Activated CD4-positive, alpha-beta T cell treated with anti-CD3 and anti-CD28 coated beads for 36 hours (primary cell): ENCODE results near the gene ANKRD2. TPM values are rescaled to one million over a fixed set of nuclear protein-coding genes. Genes with fewer than 3 reads are reported as not detected.

Source experiments
- ATAC-seq: fragments of 200-7000 bp; cut with Tn5 transposase; one replicate; pipeline ENCODE4 v1.10.0; 2021; ENCODE audit warnings: mild to moderate bottlenecking, moderate library complexity
- CTCF ChIA-PET: fragments of 350-600 bp; sonication (Branson Sonifier 250); formaldehyde crosslinking; loops from one replicate; lab custom pipeline; 2021; ENCODE audit warnings: antibody characterized with exemption; lab: Charles Lee
- POLR2A ChIA-PET: fragments of 350-600 bp; sonication (Branson Sonifier 250); formaldehyde crosslinking; loops from one replicate; lab custom pipeline; 2021; ENCODE audit warnings: antibody characterized with exemption, inconsistent platforms; lab: Charles Lee
- DNase-seq: peaks from one replicate; pipeline ENCODE4 v3.0.0-alpha.2; 2020
- H3K27ac Mint-ChIP-seq: one replicate; pipeline ENCODE4 v1.8.0; 2021; ENCODE audit warnings: mixed read lengths
- H3K27me3 Mint-ChIP-seq: one replicate; pipeline ENCODE4 v1.8.0; 2021; ENCODE audit warnings: mixed read lengths
- H3K36me3 Mint-ChIP-seq: one replicate; pipeline ENCODE4 v1.8.0; 2021; ENCODE audit warnings: low read depth, mixed read lengths
- H3K4me1 Mint-ChIP-seq: one replicate; pipeline ENCODE4 v1.8.0; 2021; ENCODE audit warnings: mixed read lengths
- H3K4me3 Mint-ChIP-seq: one replicate; pipeline ENCODE4 v1.8.0; 2021; ENCODE audit warnings: mild to moderate bottlenecking, moderate library complexity, mixed read lengths
- H3K9me3 Mint-ChIP-seq: one replicate; pipeline ENCODE4 v1.8.0; 2021; ENCODE audit warnings: low read depth, mixed read lengths
- intact Hi-C, 2 experiments: fragments of 100-400 bp; cut with DNase I in 1 of 2; cut with micrococcal nuclease in 1 of 2; formaldehyde crosslinking; loops; one replicate each; pipeline versions ENCODE4 v1.14.2 to v1.15.1; 2022 to 2024; cut with DNase I, micrococcal nuclease
- total RNA-seq, 2 experiments: library from RNA; stranded (reverse); gene quantifications; one replicate each; pipeline ENCODE4 v1.2.3, GENCODE V29; 2021

The ANKRD2 gene
- total RNA-seq, 2 experiments from 2014 or later: not detected

DNA sequence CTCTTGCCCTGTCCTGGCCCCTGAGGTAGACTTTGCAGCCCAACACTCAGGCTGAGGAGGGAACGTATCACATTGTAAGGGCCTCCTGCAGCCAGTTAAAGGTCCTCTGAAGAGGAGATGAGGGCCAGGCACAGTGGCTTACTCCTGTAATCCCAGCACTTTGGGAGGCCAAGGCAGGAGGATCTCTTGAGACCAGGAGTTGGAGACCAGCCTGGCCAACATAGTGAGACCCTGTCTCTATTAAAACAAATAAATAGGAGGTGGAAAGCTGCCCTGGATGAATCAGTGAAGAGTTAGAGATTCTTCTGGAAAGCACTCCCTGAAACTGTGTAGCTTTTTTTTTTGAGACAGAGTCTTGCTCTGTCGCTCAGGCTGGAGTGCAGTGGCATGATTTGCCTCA is 14.6 kb downstream of the ANKRD2 start:
- CTCF ChIA-PET: interaction anchor here (0.6 kb wide), 1 partner anchor 15 kb away, joined by 3 read pairs; the partner anchor contains the start of gene ANKRD2

DNA sequence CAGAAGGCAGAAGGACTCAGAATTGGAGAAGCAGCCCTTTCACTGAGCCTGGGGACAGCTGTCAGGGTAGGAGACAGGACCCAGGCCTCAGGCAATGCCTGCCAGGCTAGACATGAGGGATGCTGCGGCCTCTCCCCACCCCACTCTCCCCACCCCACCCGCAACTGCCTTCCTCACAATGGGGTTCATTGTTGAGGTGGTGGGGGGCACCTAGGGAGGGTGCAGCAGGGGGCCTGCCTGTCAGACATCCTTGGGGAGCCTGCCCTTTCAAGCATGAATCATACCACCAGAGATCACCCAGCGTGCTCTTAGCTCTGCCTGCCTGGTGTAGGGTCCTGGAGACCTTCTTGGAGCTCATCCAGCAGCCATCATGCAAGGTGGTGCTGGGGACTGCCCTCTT is 16.9 kb downstream of the ANKRD2 start, which contains the start of gene C10orf62:
C10orf62 (plus strand) TSS at position 243 of the 400 bp plus-strand sequence. CDS start 177 bp downstream, outside the sequence.
- H3K27me3 Mint-ChIP-seq: no peaks in the 10 kb centered on the region
- ATAC-seq: no peak
- no peaks in the 10 kb centered on the region for H3K4me1 Mint-ChIP-seq
- no peak within 1 kb of the TSS for H3K4me3 Mint-ChIP-seq
- no peak for DNase-seq
- H3K9me3 Mint-ChIP-seq: no peaks in the 10 kb centered on the region
- no peaks in the 10 kb centered on the region for H3K36me3 Mint-ChIP-seq
- ChIA-PET CTCF (interaction anchor here (0.9 kb wide), 1 partner anchor 52 kb away, joined by 3 read pairs; no protein-coding TSS in a partner anchor), POLR2A (no interaction called here)
- no peak within 1 kb of the TSS for H3K27ac Mint-ChIP-seq
- intact Hi-C loops: no loop called here

More for the DNA sequence above, 14.6 kb downstream of the ANKRD2 start:
- ATAC-seq (no peak), DNase-seq (no peak)
- Mint-ChIP-seq H3K9me3 (no peaks in the 10 kb centered on the region), H3K36me3 (no peaks in the 10 kb centered on the region), H3K27me3 (no peaks in the 10 kb centered on the region), H3K4me3 (no peak overlapping the region), H3K4me1 (no peaks in the 10 kb centered on the region), H3K27ac (no peak overlapping the region)
- POLR2A ChIA-PET: no interaction called here
- intact Hi-C loops: no loop called here

- ChIA-PET POLR2A (no interaction called here), CTCF (interaction anchor here (0.5 kb wide), 1 partner anchor 51 kb away, joined by 3 read pairs; no protein-coding TSS in a partner anchor)
- Mint-ChIP-seq H3K4me1 (no peaks in the 10 kb centered on the region), H3K9me3 (no peaks in the 10 kb centered on the region), H3K27ac (no peak overlapping the region), H3K27me3 (no peaks in the 10 kb centered on the region), H3K4me3 (no peak overlapping the region), H3K36me3 (no peaks in the 10 kb centered on the region)
- peak; percentile 18 for DNase-seq
- intact Hi-C loops: no loop called here
- ATAC-seq: no peak
Observed at GRCh38 chr10:97590082-97590747, 17.6 kb downstream of the ANKRD2 start.

- ATAC-seq (no peak), DNase-seq (no peak)
- H3K36me3 Mint-ChIP-seq: no peaks in the 10 kb centered on the region
- H3K9me3 Mint-ChIP-seq: no peaks in the 10 kb centered on the region
- H3K4me3 Mint-ChIP-seq: no peak overlapping the region
- H3K27me3 Mint-ChIP-seq: no peaks in the 10 kb centered on the region
- intact Hi-C loops: no loop called here
- ChIA-PET POLR2A (no interaction called here), CTCF (interaction anchor here (0.7 kb wide), 1 partner anchor 19 kb away, joined by 3 read pairs; no protein-coding TSS in a partner anchor)
- H3K27ac Mint-ChIP-seq: no peak overlapping the region
- no peaks in the 10 kb centered on the region for H3K4me1 Mint-ChIP-seq
Observed at GRCh38 chr10:97590748-97591495, 18.3 kb downstream of the ANKRD2 start.

GRCh38 chr10:97593421-97593820 is 20.8 kb downstream of the ANKRD2 start:
- no peaks in the 10 kb centered on the region for H3K9me3 Mint-ChIP-seq
- ATAC-seq (no peak), DNase-seq (no peak)
- ChIA-PET CTCF (interaction anchor here (0.6 to 0.7 kb wide), 4 partner anchors 22 to 125 kb away, joined by 3 read pairs; no protein-coding TSS in a partner anchor), POLR2A (no interaction called here)
- H3K4me3 Mint-ChIP-seq: no peak overlapping the region
- H3K27ac Mint-ChIP-seq: no peak overlapping the region
- no peaks in the 10 kb centered on the region for H3K4me1 Mint-ChIP-seq
- no peaks in the 10 kb centered on the region for H3K36me3 Mint-ChIP-seq
- intact Hi-C loops: no loop called here
- no peaks in the 10 kb centered on the region for H3K27me3 Mint-ChIP-seq

GRCh38 chr10:97596101-97597082 is 23.8 kb downstream of the ANKRD2 start:
- no peaks in the 10 kb centered on the region for H3K4me1 Mint-ChIP-seq
- no peaks in the 10 kb centered on the region for H3K27me3 Mint-ChIP-seq
- ChIA-PET POLR2A (no interaction called here), CTCF (interaction anchor here (0.5 to 0.6 kb wide), 3 partner anchors 17 to 273 kb away, joined by 3 to 4 read pairs (median 4); partner anchors contain the start of gene AVPI1)
- no peaks in the 10 kb centered on the region for H3K9me3 Mint-ChIP-seq
- no peak for DNase-seq
- intact Hi-C loops: no loop called here
- no peak for ATAC-seq
- H3K4me3 Mint-ChIP-seq: no peak overlapping the region
- no peak overlapping the region for H3K27ac Mint-ChIP-seq
- no peaks in the 10 kb centered on the region for H3K36me3 Mint-ChIP-seq

DNA sequence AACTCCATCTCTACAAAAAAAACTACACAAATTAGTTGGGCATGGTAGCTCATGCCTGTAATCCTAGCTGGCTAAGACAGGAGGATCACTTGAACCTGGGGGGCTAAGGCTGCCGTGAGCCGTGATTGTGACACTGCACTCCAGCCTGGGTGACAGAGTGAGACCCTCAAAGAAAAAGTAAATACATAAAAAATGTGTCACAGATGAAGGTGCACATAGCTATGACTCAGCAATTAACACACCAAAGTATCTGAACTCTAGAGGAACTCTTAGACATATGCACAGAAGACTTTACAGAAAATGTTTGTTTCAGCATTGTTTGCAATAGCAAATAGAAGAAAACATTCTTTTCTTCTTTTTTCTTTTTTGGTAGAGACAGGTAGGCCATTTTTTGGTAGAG is 25.2 kb downstream of the ANKRD2 start:
- ChIA-PET CTCF (interaction anchor here (0.8 to 1.4 kb wide), 4 partner anchors 11 to 387 kb away, joined by 3 to 4 read pairs (median 3); no protein-coding TSS in a partner anchor), POLR2A (no interaction called here)
- Mint-ChIP-seq H3K27ac (no peak overlapping the region), H3K36me3 (no peaks in the 10 kb centered on the region), H3K4me3 (no peak overlapping the region), H3K27me3 (no peaks in the 10 kb centered on the region), H3K4me1 (no peaks in the 10 kb centered on the region), H3K9me3 (no peaks in the 10 kb centered on the region)
- no peak for ATAC-seq
- intact Hi-C loops: no loop called here
- DNase-seq: no peak

DNA sequence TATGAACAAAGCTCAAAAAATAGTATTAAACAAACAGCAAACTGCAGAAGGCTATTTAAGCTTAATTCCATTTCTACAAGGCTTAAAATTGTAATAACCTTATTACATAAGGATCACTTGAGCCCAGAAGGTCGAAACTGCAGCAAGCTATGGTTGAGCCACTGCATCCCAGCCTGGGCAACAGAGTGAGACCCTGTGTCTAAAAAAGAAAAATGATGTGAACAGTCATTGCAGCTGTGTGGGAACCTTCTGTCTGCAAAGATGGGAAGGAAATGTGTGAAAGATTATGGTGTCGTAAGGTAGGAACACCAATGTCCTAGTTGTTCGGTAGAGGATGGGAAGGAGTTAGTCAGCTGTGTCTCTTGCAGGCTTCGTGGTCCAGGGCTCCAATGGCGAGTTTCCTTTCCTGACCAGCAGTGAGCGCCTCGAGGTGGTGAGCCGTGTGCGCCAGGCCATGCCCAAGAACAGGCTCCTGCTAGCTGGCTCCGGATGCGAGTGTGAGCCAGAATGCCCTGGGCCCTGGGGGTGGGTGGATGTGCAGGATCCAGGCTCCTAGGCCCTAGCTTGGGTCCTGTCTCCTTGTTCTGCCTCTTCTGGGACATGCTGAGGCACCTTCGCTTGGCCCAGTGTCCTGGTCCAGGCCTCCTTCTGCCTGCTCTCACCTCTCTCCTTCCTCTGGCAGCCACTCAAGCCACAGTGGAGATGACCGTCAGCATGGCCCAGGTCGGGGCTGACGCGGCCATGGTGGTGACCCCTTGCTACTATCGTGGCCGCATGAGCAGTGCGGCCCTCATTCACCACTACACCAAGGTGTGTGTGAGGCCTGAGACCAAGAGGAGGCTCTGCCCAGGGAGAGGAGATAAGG is 26.1 kb downstream of the ANKRD2 start:
- Mint-ChIP-seq H3K27ac (no peak overlapping the region), H3K9me3 (no peaks in the 10 kb centered on the region), H3K4me3 (no peak overlapping the region), H3K4me1 (no peaks in the 10 kb centered on the region), H3K36me3 (no peaks in the 10 kb centered on the region), H3K27me3 (no peaks in the 10 kb centered on the region)
- DNase-seq: no peak
- intact Hi-C loops: no loop called here
- ChIA-PET CTCF (interaction anchor here (0.8 to 1.4 kb wide), 4 partner anchors 10 to 388 kb away, joined by 3 to 4 read pairs (median 3); no protein-coding TSS in a partner anchor), POLR2A (no interaction called here)
- no peak for ATAC-seq

GRCh38 chr10:97599272-97599619 is 26.7 kb downstream of the ANKRD2 start:
- Mint-ChIP-seq H3K4me1 (no peaks in the 10 kb centered on the region), H3K4me3 (no peak overlapping the region), H3K36me3 (no peaks in the 10 kb centered on the region), H3K27ac (no peak overlapping the region), H3K27me3 (no peaks in the 10 kb centered on the region), H3K9me3 (no peaks in the 10 kb centered on the region)
- POLR2A ChIA-PET: no interaction called here
- no peak for DNase-seq
- CTCF ChIA-PET: no interaction called here
- intact Hi-C loops: no loop called here
- no peak for ATAC-seq

- no peak for DNase-seq
- Mint-ChIP-seq H3K36me3 (no peaks in the 10 kb centered on the region), H3K4me3 (no peak overlapping the region), H3K9me3 (no peaks in the 10 kb centered on the region), H3K4me1 (no peaks in the 10 kb centered on the region), H3K27me3 (no peaks in the 10 kb centered on the region), H3K27ac (no peak overlapping the region)
- ChIA-PET POLR2A (no interaction called here), CTCF (interaction anchor here (0.9 kb wide), 1 partner anchor 29 kb away, joined by 3 read pairs; no protein-coding TSS in a partner anchor)
- no peak for ATAC-seq
- intact Hi-C loops: no loop called here
Observed at GRCh38 chr10:97600616-97601015, 28.0 kb downstream of the ANKRD2 start.
